GM18907 (cell line): ENCODE results near the gene C1D.
"Not testable (repeated sequence)": the region's sequence is repeated elsewhere in the genome, so short reads cannot be mapped to it uniquely, and the experiment has no call there.

Source experiments
- ATAC-seq: cut with Tn5 transposase; IDR thresholded peaks from one replicate; pipeline ENCODE4 v1.9.1; 2021; ENCODE audit warnings: mild to moderate bottlenecking, moderate library complexity; ENCODE audit not compliant: unreplicated experiment

The C1D gene

DNA sequence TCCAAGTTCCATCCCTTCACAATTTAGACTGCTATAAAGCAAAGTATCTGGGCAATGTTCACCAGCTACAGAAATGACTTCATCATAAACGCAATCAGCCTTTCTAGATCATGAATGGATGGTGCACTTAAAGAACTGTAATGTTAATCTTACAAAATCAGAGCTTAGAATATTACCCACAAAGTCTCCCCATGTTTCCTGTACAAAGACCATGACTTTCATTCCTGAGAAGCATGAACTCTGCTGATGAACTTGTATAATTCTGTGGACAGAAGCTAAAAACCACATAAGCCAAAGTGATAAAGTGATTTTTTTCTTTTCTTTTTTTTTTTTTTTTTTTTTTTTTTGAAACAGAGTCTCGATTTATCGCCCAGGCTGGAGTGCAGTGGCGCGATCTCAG lies 53.3 kb downstream of the C1D start:
- no peak for ATAC-seq

DNA sequence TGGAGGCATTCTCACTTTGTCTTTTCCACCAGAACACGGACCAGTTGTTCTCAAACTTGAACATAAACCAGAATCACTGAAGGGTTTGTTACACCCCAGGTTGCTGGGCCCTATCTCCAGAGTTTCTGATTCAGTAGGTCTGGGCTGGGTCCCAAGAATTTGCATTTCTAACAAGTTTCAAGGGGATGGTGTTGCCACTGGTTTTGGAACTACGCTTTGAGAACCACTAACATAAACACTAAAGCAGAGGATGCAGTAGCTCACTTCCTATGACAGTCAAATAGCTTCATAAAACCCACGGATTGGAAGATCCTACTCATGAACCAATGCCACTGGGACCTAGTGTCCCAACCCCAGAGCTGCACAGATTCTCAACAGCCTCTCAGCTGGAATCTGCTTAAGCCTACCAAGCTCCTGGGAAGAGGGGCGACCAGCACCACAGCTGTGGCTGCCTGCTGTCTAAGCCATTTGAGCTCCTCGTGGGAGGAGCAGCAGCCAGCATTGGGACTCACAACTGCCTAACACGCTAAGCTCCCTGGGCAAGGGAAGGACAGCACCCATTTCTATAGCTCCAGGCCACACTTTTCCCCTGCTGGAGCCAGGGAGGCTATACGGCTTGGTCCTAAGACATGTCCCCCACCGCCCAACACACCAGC lies 62.5 kb downstream of the C1D start:
- no peak for ATAC-seq

- ATAC-seq: no peak
Observed at GRCh38 chr2:67999332-67999731, 63.5 kb downstream of the C1D start.

DNA sequence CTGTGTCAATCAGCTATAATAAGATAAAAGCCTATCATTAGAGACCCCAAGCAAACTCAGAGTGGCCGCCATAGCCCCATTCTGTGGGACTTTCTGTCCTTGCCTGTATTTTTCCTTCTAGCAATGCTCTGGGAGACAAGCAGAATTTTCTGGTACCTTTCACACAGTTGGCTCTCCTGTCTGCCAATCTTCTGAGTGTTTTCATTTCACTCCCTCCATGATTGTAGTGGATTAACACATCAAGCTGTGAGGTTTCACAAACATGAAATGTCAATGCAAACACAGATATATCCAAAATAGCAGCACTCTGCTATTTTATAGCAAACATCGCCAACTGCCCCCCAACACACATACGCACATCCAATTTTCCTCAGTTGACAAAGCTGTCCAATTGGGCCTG lies 64.9 kb downstream of the C1D start:
- ATAC-seq: no peak

DNA sequence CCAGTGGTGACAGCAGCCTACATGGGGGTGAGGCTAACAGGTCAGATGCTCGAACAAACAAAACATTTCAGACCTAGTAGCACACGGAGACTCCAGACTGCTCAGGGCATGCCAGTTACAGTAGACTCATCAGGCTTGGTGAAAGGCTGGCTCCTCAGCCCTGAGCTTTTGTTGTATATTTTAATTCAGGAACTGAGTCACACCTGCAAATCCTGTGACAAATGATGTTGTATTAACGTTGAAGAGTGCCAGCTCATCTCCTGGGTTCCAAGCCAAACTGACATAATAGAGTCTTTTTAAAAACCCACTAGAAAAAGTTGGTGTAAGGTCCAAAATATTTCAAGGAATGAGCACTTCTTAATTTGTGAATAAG lies 65.3 kb downstream of the C1D start:
- no peak for ATAC-seq

- no peak for ATAC-seq
Observed at GRCh38 chr2:67996772-67997527, 65.9 kb downstream of the C1D start.

- no peak for ATAC-seq
Observed at GRCh38 chr2:67994716-67995115, 68.1 kb downstream of the C1D start.

- ATAC-seq: not testable (repeated sequence)
Observed at GRCh38 chr2:67994069-67994468, 68.7 kb downstream of the C1D start.

DNA sequence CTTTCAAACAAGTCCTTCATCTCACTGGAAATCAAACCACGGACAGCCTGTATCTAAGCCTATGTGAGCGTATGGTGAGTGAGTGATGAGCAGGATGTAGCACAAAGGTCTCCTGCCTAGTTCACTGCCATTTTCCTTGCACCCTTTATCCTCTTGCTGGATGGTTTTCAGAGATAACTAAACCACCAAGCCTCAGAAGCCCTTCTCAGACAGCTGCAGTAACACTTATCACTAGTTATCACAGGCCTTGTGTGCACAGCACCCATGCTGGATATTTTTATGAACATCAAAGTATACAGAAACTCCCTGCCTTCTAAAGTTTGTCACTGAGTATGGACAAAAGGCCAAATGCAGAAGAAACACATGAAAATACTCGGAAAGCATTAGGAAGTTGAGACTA lies 69.5 kb downstream of the C1D start:
- ATAC-seq: no peak

- ATAC-seq: no peak
Observed at GRCh38 chr2:67991456-67991855, 71.3 kb downstream of the C1D start.
